ENCODE measurements around the gene CHCHD4. TPM values are rescaled to one million over a fixed set of nuclear protein-coding genes. Genes with fewer than 3 reads are reported as not detected.

Gene CHCHD4
- polyA plus RNA-seq, 1 donor from 2014 or later = 24.6 TPM

DNA sequence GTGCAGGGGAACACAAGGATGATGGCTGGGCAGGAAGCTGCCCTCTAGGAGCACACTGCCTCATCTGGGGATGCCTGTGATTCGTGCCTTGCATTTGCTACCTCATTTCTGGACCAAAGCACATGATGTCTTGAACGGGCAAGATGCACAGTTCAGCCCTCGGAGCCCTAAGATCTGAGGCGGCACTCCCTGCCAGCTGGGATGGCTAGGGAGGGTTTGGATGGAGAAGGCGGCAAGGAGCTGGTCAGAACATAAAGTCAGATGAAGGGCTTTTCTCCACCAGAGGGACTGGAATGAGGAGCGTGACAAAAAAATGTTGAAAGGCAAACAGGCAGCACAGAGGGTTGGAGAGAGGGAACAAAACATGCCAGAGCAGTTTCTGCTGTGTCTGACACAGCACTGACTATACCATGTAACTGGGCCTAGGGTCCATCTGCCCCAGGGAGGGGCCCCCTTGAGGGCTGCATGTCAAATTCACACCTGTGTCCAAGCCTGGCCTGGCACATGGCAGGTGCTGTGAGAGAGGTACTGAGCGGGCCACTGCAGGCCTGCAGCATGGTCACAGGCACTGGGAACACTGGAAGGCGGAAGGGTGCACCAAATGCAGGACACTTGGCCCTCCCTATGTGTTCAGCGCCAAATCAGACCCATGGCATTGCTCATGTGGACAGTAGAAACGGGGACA is 21.9 kb upstream of the CHCHD4 start:
- Histone ChIP-seq H3K27ac (ENCODE audit: low read length) (no peak overlapping the region), H3K27me3 (ENCODE audit: insufficient read depth, low read depth, low read length) (no peaks in the 10 kb centered on the region), H3K9me2 (ENCODE audit: insufficient read depth, low read length) (no peaks in the 10 kb centered on the region), H3K79me2 (replicated peaks; ENCODE audit: insufficient read depth, low read length) (no peaks in the 10 kb centered on the region), H3K4me2 (ENCODE audit: low read length) (no peak overlapping the region), H3K4me3 (ENCODE audit: low read length) (no peak overlapping the region), H2AFZ (ENCODE audit: low read depth, low read length) (no peak overlapping the region), H4K20me1 (ENCODE audit: insufficient read depth) (no peaks in the 10 kb centered on the region), H3K36me3 (ENCODE audit: insufficient read depth, low read length) (peaks cover 19% of the 10 kb centered on the region), H3K9ac (ENCODE audit: low read length) (no peak overlapping the region), H3F3A (ENCODE audit: insufficient read depth, low read length, poor library complexity, severe bottlenecking) (no peaks in the 10 kb centered on the region), H3K9me3 (ENCODE audit: low read length) (no peaks in the 10 kb centered on the region)
- no peak for TF ChIP-seq SMC3 (conservative IDR thresholded peaks at IDR 0.05; ENCODE audit: poor library complexity)
- TF ChIP-seq EP300 (conservative IDR thresholded peaks at IDR 0.05; ENCODE audit: poor library complexity, severe bottlenecking) = no peak
- TF ChIP-seq, protein P1, sequence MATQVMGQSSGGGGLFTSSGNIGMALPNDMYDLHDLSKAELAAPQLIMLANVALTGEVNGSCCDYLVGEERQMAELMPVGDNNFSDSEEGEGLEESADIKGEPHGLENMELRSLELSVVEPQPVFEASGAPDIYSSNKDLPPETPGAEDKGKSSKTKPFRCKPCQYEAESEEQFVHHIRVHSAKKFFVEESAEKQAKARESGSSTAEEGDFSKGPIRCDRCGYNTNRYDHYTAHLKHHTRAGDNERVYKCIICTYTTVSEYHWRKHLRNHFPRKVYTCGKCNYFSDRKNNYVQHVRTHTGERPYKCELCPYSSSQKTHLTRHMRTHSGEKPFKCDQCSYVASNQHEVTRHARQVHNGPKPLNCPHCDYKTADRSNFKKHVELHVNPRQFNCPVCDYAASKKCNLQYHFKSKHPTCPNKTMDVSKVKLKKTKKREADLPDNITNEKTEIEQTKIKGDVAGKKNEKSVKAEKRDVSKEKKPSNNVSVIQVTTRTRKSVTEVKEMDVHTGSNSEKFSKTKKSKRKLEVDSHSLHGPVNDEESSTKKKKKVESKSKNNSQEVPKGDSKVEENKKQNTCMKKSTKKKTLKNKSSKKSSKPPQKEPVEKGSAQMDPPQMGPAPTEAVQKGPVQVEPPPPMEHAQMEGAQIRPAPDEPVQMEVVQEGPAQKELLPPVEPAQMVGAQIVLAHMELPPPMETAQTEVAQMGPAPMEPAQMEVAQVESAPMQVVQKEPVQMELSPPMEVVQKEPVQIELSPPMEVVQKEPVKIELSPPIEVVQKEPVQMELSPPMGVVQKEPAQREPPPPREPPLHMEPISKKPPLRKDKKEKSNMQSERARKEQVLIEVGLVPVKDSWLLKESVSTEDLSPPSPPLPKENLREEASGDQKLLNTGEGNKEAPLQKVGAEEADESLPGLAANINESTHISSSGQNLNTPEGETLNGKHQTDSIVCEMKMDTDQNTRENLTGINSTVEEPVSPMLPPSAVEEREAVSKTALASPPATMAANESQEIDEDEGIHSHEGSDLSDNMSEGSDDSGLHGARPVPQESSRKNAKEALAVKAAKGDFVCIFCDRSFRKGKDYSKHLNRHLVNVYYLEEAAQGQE (IDR thresholded peaks at IDR 0.05; ENCODE audit: borderline replicate concordance) = no peak
- TF ChIP-seq RAD21 (conservative IDR thresholded peaks at IDR 0.05) = no peak
- no peak for TF ChIP-seq MXI1 (conservative IDR thresholded peaks at IDR 0.05; ENCODE audit: poor library complexity, severe bottlenecking)
- TF ChIP-seq EZH2 (IDR thresholded peaks at IDR 0.05; ENCODE audit: borderline replicate concordance, insufficient read depth, low read length, poor library complexity, severe bottlenecking) = no peak
- no peak for TF ChIP-seq TAF1 (IDR thresholded peaks at IDR 0.05; ENCODE audit: low read depth)
- TF ChIP-seq, protein P2, sequence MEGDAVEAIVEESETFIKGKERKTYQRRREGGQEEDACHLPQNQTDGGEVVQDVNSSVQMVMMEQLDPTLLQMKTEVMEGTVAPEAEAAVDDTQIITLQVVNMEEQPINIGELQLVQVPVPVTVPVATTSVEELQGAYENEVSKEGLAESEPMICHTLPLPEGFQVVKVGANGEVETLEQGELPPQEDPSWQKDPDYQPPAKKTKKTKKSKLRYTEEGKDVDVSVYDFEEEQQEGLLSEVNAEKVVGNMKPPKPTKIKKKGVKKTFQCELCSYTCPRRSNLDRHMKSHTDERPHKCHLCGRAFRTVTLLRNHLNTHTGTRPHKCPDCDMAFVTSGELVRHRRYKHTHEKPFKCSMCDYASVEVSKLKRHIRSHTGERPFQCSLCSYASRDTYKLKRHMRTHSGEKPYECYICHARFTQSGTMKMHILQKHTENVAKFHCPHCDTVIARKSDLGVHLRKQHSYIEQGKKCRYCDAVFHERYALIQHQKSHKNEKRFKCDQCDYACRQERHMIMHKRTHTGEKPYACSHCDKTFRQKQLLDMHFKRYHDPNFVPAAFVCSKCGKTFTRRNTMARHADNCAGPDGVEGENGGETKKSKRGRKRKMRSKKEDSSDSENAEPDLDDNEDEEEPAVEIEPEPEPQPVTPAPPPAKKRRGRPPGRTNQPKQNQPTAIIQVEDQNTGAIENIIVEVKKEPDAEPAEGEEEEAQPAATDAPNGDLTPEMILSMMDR (IDR thresholded peaks at IDR 0.05; ENCODE audit: poor library complexity, severe bottlenecking) = no peak
- TF ChIP-seq POLR2AphosphoS5 (IDR thresholded peaks at IDR 0.05) = no peak

DNA sequence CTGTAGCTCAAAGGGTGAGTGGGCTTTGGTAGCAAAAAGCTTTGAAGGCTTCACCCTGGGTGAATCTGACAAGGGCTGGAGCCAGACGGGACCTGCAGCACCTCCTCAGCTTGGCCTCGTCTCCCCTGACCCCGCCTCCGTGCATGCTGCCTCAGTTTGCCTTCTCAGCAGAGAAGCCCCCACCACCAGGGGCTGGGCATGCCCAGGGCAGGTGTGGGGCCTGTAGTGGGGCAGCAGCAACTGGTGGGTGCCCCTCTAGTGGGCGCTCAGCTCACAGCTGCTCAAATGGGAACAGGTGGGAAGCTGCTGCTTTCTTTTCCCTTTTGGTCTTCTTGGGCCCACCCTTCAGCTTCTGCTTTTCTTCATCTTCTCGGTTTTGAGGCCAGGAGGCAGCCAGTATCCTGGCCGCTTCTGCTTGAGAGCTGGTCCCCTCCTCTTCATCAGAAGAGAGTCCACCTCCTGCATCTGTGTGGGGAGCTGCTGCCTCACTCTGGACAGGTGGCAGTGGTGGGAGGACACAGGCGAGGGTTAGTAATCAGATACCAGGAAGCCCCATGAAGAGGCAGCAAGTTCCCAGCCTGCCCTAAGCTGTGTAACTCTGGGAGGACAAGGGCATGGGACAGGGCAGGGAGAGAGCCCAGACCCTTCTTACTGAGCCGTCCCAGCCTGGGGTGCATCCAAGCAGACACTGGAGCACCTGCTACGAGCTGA is 21.2 kb upstream of the CHCHD4 start:
- no peak overlapping the region for H3K9ac ChIP-seq (ENCODE audit: low read length)
- TF ChIP-seq, protein P1 (IDR thresholded peaks at IDR 0.05; ENCODE audit: borderline replicate concordance) = no peak
- H3K9me3 ChIP-seq (ENCODE audit: low read length) = no peaks in the 10 kb centered on the region
- H4K20me1 ChIP-seq (ENCODE audit: insufficient read depth) = no peaks in the 10 kb centered on the region
- no peaks in the 10 kb centered on the region for H3K9me2 ChIP-seq (ENCODE audit: insufficient read depth, low read length)
- H3K4me3 ChIP-seq (ENCODE audit: low read length) = no peak overlapping the region
- no peak overlapping the region for H3K4me2 ChIP-seq (ENCODE audit: low read length)
- no peak overlapping the region for H3K27ac ChIP-seq (ENCODE audit: low read length)
- no peak overlapping the region for H2AFZ ChIP-seq (ENCODE audit: low read depth, low read length)
- no peaks in the 10 kb centered on the region for H3F3A ChIP-seq (ENCODE audit: insufficient read depth, low read length, poor library complexity, severe bottlenecking)
- H3K27me3 ChIP-seq (ENCODE audit: insufficient read depth, low read depth, low read length) = no peaks in the 10 kb centered on the region
- no peaks in the 10 kb centered on the region for H3K79me2 ChIP-seq (replicated peaks; ENCODE audit: insufficient read depth, low read length)
- peaks cover 25% of the 10 kb centered on the region for H3K36me3 ChIP-seq (ENCODE audit: insufficient read depth, low read length)

Measured in neural cell (in vitro differentiated cells).